ENCODE results near the gene MAP1LC3B.

Gene MAP1LC3B

DNA sequence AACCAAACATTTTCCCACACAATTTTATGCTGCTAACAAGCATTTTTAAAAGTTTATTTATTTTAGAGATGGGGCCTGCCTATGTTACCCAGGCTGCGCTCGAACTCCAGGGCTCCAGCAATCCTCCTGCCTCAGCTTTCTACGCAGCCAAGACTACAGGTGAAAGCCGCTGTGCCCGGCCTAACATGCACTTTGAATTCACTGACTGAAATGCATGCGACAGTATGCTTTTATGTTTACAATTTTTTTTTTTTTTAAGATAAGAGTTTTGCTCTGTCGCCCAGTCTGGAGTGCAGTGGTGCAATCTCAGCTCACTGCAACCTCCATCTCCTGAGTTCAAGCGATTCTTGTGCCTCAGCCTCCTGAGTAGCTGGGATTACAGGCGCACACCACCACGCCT, 47.8 kb downstream of the MAP1LC3B start:
- Histone ChIP-seq H3K4me3 (no peak overlapping the region), H3K27ac (no peak overlapping the region)
- no peak for DNase-seq (ENCODE audit: low spot score)
- no peak for TF ChIP-seq CTCF (IDR thresholded peaks at IDR 0.05)

DNA sequence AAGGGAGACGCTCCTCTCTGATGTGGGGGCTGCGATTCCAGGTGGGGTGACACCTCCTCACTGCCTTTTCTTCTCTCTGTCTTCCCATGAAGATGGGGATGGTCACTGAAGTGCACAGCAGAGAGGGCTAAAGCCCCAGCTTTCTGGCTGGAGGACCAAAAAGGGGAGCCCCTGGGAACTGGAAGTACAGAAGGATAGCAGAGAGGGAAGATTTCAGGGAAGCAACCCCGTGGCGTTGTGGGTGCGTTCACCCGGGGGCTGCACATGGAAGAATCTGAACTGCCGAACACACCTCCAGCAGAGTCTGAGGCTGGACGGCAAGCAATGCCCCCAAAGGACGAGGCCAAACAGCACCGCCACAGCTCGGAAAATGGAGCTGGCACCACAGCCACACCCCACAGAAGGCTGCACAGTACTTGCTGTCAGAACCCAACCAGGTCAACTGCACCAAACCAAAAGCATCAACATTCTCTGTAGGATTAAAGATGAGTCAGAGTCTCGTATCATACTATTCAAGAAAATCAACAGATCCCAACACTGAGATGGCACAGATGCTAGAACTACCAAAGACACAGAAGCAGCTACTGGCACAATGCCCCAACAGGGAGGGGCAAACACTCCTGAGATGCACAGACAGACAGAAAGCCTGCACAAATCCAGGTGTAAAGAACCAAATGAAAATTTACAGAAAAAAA, 49.9 kb downstream of the MAP1LC3B start:
- TF ChIP-seq CTCF (IDR thresholded peaks at IDR 0.05), result no peak
- no peak overlapping the region for H3K4me3 ChIP-seq
- no peak for DNase-seq (ENCODE audit: low spot score)
- no peak overlapping the region for H3K27ac ChIP-seq

- no peak for DNase-seq (ENCODE audit: low spot score)
- no peak overlapping the region for H3K4me3 ChIP-seq
- TF ChIP-seq CTCF (IDR thresholded peaks at IDR 0.05), result no peak
- no peak overlapping the region for H3K27ac ChIP-seq
Measured at GRCh38 chr16:87442581-87442966, 50.4 kb downstream of the MAP1LC3B start.

- no peak for DNase-seq (ENCODE audit: low spot score)
- Histone ChIP-seq H3K4me3 (no peak overlapping the region), H3K27ac (no peak overlapping the region)
- TF ChIP-seq CTCF (IDR thresholded peaks at IDR 0.05), result no peak
Measured at GRCh38 chr16:87443016-87443415, 50.9 kb downstream of the MAP1LC3B start.

- no peak overlapping the region for H3K4me3 ChIP-seq
- no peak for DNase-seq (ENCODE audit: low spot score)
- H3K27ac ChIP-seq, result no peak overlapping the region
- no peak for TF ChIP-seq CTCF (IDR thresholded peaks at IDR 0.05)
Measured at GRCh38 chr16:87443964-87444363, 51.8 kb downstream of the MAP1LC3B start.

DNA sequence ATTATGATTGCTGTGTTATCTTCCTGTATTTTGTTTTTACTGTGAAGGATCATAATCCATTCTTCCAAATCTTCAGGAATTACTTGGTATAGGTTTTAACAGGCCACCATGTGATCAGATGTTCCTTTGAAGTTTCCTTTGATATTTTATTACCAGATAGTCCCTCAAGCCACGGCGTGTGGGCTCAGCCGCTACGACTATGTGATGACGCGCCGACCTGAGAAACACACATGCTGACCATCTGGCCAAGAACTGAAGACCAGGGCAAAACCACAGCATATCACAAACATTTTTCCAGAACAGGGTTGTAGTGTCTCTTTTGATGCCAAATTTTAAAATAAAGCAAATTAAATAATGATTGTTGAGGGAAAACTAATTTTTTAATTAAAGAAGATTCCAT, 53.4 kb downstream of the MAP1LC3B start:
- Histone ChIP-seq H3K27ac (no peak overlapping the region), H3K4me3 (no peak overlapping the region)
- TF ChIP-seq CTCF (IDR thresholded peaks at IDR 0.05), result no peak
- no peak for DNase-seq (ENCODE audit: low spot score)

GRCh38 chr16:87446479-87446878, 54.3 kb downstream of the MAP1LC3B start:
- no peak for DNase-seq (ENCODE audit: low spot score)
- TF ChIP-seq CTCF (IDR thresholded peaks at IDR 0.05), result no peak
- no peak overlapping the region for H3K4me3 ChIP-seq
- no peak overlapping the region for H3K27ac ChIP-seq
